NCI-H82 treated with DMSO at 0.1 percent for 48 hours (cell line): ENCODE results near the gene FAM187B.

Experiments used
- DNase-seq: peaks from one replicate; lab custom pipeline; 2025; ENCODE audit not compliant: unreplicated experiment; lab: John Stamatoyannopoulos, UW

Gene FAM187B

DNA sequence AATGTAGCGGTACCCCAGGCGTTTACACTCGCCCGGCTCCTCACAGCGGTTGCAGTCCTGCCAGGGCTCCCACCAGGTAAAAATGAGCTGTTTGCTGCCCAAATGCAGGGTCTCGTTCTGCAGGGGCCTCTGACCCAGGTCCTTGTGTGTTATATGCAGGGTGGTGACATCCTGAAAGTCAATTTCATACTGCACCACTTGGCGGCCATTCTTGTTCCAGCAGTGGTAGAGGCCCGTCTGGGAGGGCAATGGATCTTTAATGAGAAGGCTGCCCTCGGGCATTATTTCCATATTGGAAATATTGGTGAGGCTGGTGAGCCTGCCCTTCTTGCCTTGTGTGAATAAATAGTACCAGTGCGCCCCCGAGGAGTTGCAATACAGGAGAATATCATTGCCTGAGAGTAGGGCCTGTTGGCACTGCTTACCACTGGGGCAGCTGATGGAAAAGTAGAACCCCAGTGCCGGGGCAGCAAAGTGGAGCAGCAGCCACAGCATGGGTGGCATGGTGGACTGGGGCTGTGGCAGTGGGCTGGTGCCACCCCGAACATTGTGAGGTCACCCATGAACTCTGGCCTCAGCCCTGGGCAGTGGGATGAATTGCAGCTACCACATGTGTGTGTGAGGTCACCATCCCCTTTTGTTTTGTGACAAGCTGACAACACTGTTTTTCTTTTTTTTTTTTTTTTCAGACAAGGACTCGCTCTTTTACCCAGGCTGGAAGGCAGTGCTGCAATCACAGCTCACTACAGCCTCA lies at the start of gene FAM187B:
Gene FAM187B (minus strand): TSS at position 563 of the 754 bp plus-strand sequence. CDS start 59 bp downstream, at position 504.
- DNase-seq, result no peak

- no peak for DNase-seq
Measured at GRCh38 chr19:35276706-35277281, 48.3 kb upstream of the FAM187B start.

DNA sequence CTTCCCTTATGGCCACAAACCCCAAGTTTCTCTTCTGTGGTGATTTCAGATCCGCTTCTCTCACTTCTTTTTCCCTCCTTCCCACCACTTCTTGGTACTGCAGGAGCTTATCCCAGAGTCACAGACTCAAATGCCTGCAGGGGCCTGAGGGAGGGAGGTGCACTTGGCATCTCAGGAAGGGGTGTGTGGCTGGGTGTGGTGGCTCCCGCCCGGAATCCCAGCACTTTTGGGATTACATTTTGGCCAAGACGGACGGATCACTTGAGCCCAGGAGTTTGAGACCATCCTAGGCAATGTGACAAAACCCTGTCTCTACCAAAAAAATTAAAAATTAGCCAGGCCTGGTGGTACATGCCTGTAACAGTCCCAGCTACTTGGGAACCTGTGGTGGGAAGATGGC lies 45.8 kb upstream of the FAM187B start:
- DNase-seq, result no peak

DNA sequence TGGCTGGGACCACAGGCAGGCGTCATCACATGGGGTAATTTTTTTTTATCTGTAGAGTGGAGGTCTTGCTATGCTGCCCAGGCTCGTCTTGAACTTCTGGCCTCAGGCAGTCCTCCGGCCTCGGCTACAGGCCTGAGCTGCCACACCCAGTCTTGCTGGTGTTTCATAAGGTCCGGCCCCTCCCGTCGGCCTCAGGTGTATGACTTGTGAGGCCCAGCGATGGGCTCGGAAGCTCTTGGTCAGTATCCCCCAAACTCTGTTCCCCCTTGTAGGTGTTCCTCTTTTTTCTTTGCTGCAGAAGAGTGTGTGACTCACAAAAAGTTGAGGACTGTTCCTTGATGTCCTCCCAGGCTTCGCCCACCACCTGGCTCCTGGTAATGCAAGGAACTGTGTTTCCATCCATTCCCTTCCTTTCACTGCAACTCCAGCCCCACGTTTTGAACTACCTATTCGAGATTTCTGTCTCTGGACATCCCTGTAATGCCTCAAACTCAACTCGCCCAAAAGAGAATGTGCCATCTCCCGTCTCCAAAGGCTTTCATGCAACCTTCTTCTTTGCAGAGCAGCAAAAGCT lies 45.2 kb upstream of the FAM187B start:
- no peak for DNase-seq

GRCh38 chr19:35272954-35273649 lies 44.6 kb upstream of the FAM187B start:
- no peak for DNase-seq

GRCh38 chr19:35272122-35272719 lies 43.7 kb upstream of the FAM187B start:
- no peak for DNase-seq

- no peak for DNase-seq
Measured at GRCh38 chr19:35271546-35271945, 43.0 kb upstream of the FAM187B start.

GRCh38 chr19:35270381-35270811 lies 41.9 kb upstream of the FAM187B start:
- DNase-seq, result no peak

DNA sequence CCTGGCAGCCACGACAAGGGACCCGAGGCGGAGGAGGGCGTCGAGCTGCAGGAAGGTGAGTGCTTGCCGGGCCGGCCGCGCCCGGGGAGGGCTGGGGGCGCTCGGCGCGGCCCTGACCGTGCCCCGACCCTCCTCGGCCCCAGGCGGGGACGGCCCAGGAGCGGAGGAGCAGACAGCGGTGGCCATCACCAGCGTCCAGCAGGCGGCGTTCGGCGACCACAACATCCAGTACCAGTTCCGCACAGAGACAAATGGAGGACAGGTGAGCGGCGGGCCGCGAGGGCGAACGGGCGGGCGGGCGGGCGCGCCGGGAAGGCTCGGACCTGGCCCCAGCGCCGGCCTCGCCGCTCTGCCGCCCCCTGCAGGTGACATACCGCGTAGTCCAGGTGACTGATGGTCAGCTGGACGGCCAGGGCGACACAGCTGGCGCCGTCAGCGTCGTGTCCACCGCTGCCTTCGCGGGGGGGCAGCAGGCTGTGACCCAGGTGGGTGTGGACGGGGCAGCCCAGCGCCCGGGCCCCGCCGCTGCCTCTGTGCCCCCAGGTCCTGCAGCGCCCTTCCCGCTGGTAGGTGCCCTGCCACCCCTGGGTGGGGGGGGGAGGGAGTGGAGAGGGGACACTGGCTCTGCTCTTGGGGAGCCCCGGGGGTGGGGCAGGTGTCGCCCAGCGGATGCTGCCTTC lies 41.0 kb upstream of the FAM187B start:
- peak; percentile 42 for DNase-seq

DNA sequence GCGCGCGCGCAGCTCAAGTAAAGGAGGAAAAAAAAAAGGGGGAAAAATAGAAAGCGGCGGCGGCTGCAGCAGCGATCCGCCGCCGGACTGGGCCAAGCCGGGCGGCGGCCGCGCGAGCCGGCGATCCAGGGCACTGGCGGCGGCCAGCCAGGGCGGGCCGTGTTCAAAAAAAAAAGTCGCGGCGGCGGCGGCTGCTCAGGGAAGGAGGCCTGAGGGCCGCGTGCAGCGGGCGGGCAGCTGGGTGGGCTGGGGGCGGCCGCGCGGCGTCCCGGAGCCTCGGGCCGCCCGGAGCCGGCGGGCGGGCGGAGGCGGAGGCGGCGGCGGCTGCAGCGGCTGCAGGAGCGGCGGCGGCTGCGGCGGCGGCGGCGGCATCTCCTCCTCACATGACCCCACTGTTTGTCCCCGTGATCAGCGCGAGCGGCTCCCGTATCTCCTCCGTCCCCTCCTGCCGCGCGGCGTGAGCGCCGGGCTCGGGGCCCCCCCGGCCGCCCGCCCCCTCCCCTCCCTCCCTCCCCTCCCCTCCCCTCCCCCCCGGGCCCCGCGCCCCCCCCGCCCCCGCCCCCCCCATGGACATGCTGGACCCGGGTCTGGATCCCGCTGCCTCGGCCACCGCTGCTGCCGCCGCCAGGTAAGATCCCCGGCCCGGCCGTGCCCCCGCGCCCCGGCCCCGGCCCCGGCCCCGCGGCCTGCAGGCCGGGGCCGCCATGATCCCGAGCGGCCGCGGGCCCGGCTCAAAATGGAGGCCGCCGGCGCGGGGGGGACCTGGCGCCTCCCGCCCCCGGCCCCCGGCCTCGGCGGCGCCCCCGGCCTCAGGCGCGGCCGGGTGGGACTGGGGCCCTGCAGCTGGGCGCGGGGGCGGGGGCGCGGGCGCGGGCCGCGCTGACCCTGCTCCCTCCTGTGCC lies 40.2 kb upstream of the FAM187B start, which contains the start of gene USF2:
Gene USF2 (plus strand): TSS at position 427 of the 902 bp plus-strand sequence. CDS start 140 bp downstream, at position 567.
- DNase-seq, result no peak

- DNase-seq, result peak; percentile 34
Measured at GRCh38 chr19:35267818-35268535, 39.4 kb upstream of the FAM187B start.

- no peak for DNase-seq
Measured at GRCh38 chr19:35267353-35267817, 38.8 kb upstream of the FAM187B start.

GRCh38 chr19:35266520-35267352 lies 38.2 kb upstream of the FAM187B start:
- no peak for DNase-seq

DNA sequence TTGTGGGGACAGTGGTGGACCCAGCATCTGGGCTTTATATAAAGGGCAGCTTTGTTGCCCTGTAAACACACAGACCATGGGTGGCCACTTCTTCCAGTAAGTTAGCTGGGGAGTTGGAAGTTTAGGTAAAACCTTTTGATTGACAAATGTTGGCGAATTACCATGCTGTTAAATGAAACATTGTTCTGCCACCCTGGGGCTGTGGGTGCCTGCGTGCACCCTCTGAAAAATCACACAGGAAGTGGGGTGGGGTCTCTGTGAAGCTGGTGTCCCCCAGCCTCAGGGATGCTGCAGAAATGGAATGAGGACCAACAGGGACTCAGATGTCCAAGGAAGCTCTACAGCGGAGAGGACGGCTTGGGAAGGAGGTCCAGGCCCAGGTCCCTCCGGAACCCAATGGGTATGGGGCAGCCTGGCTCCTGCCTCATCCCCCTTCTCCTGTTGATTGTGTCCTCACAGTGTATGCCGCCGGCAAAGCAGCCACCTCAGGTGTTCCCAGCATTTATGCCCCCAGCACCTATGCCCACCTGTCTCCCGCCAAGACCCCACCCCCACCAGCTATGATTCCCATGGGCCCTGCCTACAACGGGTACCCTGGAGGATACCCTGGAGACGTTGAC lies 37.5 kb upstream of the FAM187B start:
- no peak for DNase-seq

DNA sequence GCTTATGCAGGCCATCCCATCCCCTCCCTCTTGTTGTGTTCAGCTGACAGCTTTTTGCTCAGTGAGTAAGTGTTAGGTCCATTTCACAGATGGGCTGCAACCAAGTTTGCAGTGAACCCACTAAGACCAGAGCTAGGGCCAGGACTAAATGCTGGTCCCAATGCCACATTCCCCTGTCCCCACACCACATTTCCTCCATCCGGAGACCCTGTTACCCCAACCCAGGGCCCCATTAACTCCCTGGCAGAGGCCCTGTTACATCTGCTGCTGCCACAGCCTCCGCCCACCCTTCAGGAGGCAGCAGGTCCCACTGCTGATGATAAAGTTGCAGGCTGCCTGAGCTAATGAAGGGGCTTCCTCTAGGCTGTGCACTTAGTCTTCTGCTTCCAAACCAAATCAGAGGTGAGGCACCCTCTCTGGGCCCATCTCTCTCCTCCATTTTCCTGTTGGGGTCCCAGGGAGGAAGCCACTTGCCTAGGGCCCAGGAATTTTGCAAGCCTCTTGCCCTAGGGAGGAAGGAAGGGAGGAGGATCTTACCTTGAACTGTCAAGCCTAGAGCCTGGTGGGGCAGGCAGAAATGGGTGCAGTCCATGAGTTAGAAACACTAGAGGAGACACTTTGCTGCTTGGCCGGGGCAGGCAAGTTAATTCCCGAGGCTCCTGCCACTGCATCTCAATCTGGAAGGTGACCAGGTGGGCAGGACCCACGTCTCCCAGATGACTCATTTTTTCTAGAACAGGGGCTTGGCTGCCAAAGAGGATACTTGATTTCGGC lies 36.8 kb upstream of the FAM187B start:
- DNase-seq, result no peak

- no peak for DNase-seq
Measured at GRCh38 chr19:35264268-35265125, 36.0 kb upstream of the FAM187B start.
